DMS53 (cell line): ENCODE data around the gene PDPR.
A peak's percentile ranks its signal among the peaks of the same experiment; 100 is the strongest.
"Not testable (repeated sequence)": the region's sequence is repeated elsewhere in the genome, so short reads cannot be mapped to it uniquely, and the experiment has no call there.

Experiments used
- DNase-seq: peaks from one replicate; lab custom pipeline; 2025; lab: John Stamatoyannopoulos, UW

Gene PDPR

GRCh38 chr16:70128844-70129243, 14.7 kb downstream of the PDPR start:
- DNase-seq = not testable (repeated sequence)

GRCh38 chr16:70135796-70136195, 21.7 kb downstream of the PDPR start:
- DNase-seq = not testable (repeated sequence)

- not testable (repeated sequence) for DNase-seq
Measured at GRCh38 chr16:70136595-70136994, 22.5 kb downstream of the PDPR start.

- DNase-seq = not testable (repeated sequence)
Measured at GRCh38 chr16:70142739-70143138, 28.6 kb downstream of the PDPR start.

GRCh38 chr16:70143231-70143895, 29.2 kb downstream of the PDPR start:
- not testable (repeated sequence) for DNase-seq

- DNase-seq = not testable (repeated sequence)
Measured at GRCh38 chr16:70147853-70148252, 33.7 kb downstream of the PDPR start.

GRCh38 chr16:70148453-70148852, 34.3 kb downstream of the PDPR start:
- not testable (repeated sequence) for DNase-seq

- not testable (repeated sequence) for DNase-seq
Measured at GRCh38 chr16:70149296-70149695, 35.2 kb downstream of the PDPR start.

GRCh38 chr16:70151391-70151790, 37.3 kb downstream of the PDPR start:
- peak; percentile 23 for DNase-seq

GRCh38 chr16:70151941-70152509, 37.9 kb downstream of the PDPR start:
- no peak for DNase-seq

GRCh38 chr16:70152578-70153302, 38.6 kb downstream of the PDPR start:
- no peak for DNase-seq

GRCh38 chr16:70154736-70155135, 40.6 kb downstream of the PDPR start:
- not testable (repeated sequence) for DNase-seq

- no peak for DNase-seq
Measured at GRCh38 chr16:70156207-70156978, 42.3 kb downstream of the PDPR start.

- DNase-seq = no peak
Measured at GRCh38 chr16:70157105-70157476, 43.0 kb downstream of the PDPR start.

GRCh38 chr16:70157477-70158260, 43.5 kb downstream of the PDPR start:
- DNase-seq = no peak

GRCh38 chr16:70158261-70158939, 44.3 kb downstream of the PDPR start:
- no peak for DNase-seq

GRCh38 chr16:70159355-70160348, 45.5 kb downstream of the PDPR start:
- no peak for DNase-seq

- DNase-seq = no peak
Measured at GRCh38 chr16:70160388-70160787, 46.3 kb downstream of the PDPR start.

- no peak for DNase-seq
Measured at GRCh38 chr16:70160821-70161220, 46.7 kb downstream of the PDPR start.

GRCh38 chr16:70161350-70161749, 47.2 kb downstream of the PDPR start:
- DNase-seq = no peak
